Endometrial microvascular endothelial cells (primary cell): ENCODE measurements around the gene LACTB. TPM values are rescaled to one million over a fixed set of nuclear protein-coding genes. Genes with fewer than 3 reads are reported as not detected.

ENCODE experiments used
- in situ Hi-C: cut with HindIII; loops from 2 replicates; pipeline ENCODE4 v1.10.0; 2017; ENCODE audit warnings: low sequenced_read_pairs, low pct_unique_long_range_greater_than_20kb; ENCODE audit errors: inconsistent ontology term
- total RNA-seq: library from RNA; depleted of rRNA; stranded (reverse); fragments of >200 nt; gene quantifications from one replicate; pipeline ENCODE4 v1.2.3, GENCODE V29; 2015; ENCODE audit errors: inconsistent ontology term

The LACTB gene
- total RNA-seq, 1 donor from 2014 or later = 21.1 TPM

- in situ Hi-C loops = no loop called here
Observed at GRCh38 chr15:63190769-63191649, 69.3 kb downstream of the LACTB start.

Other genes starting within 250 kb of the LACTB start
- 244 TPM for gene TPM1, start 79.1 kb upstream of the LACTB start, total RNA-seq
- 184 TPM for gene RPS27L, start 35.6 kb downstream of the LACTB start, total RNA-seq
- 35.9 TPM for gene RAB8B, start 67.7 kb downstream of the LACTB start, total RNA-seq
- gene APH1B, start 155.7 kb downstream of the LACTB start, total RNA-seq = 17.8 TPM